Duodenal mucosa (tissue), 2 donors: ENCODE results near the gene SEC24C.
"Not testable (repeated sequence)": the region's sequence is repeated elsewhere in the genome, so short reads cannot be mapped to it uniquely, and the experiment has no call there.

ENCODE experiments used
- H3K27ac ChIP-seq: one replicate; pipeline ENCODE4 v1.7.0; 2013; ENCODE audit warnings: low read depth, low read length
- H3K27me3 ChIP-seq, 2 donors: one replicate each; pipeline ENCODE4 v1.7.0; 2013; ENCODE audit warnings: low read length in 2 of 2, control low read depth in 1 of 2; ENCODE audit not compliant: insufficient read depth in 2 of 2, control insufficient read depth in 1 of 2
- H3K36me3 ChIP-seq, 2 donors: one replicate each; pipeline ENCODE4 v1.7.0; 2013; ENCODE audit warnings: low read length in 2 of 2, control low read depth in 1 of 2; ENCODE audit not compliant: insufficient read depth in 2 of 2, control insufficient read depth in 1 of 2
- H3K4me1 ChIP-seq, 2 donors: one replicate each; pipeline ENCODE4 v1.7.0; 2013; ENCODE audit warnings: low read length in 2 of 2, control low read depth in 1 of 2; ENCODE audit not compliant: insufficient read depth in 2 of 2, control insufficient read depth in 1 of 2
- H3K4me3 ChIP-seq, 2 donors: one replicate each; pipeline ENCODE4 v1.7.0; 2013; ENCODE audit warnings: low read length in 2 of 2, low read depth in 1 of 2
- H3K9ac ChIP-seq, 2 donors: one replicate each; pipeline ENCODE4 v1.7.0; 2013; ENCODE audit warnings: low read length in 2 of 2, low read depth in 1 of 2
- H3K9me3 ChIP-seq, 2 donors: one replicate each; pipeline ENCODE4 v1.7.0; 2013; ENCODE audit warnings: low read length in 2 of 2, control low read depth in 1 of 2; ENCODE audit not compliant: control insufficient read depth in 1 of 2

Gene SEC24C

DNA sequence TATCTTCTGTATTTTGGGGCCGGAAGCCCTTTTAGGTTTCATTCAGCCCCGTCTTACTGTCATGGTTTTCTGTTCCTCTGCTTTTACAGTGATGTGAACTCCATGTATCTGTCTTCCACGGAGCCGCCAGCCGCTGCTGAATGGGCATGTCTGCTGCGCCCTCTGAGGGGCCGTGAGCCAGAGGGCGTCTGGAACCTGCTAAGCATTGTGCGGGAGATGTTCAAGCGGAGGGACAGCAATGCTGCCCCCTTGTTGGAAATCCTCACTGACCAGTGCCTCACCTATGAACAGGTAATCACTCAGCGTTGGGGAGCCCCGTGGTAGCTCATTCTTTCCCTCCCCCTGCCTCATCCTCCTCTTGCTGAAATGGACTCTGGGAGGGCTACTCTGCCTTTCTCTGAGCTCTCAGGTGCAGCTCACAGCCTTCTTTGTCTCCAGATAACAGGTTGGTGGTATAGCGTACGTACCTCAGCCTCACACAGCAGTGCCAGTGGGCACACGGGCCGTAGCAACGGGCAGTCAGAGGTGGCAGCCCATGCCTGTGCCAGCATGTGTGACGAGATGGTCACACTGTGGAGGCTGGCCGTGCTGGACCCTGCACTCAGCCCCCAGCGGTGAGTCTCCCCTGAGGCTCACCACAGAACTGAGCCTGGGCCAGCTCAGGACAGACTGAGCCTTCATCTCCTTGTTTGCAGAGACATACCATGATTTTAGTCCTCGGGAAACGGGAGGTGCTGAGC, 46.9 kb downstream of the SEC24C start:
- peaks cover 8 to 14% of the 10 kb centered on the region in 2 donors for H3K4me1 ChIP-seq
- no peak overlapping the region for H3K9ac ChIP-seq
- no peak overlapping the region for H3K27ac ChIP-seq
- no peaks in the 10 kb centered on the region for H3K9me3 ChIP-seq
- no peak overlapping the region for H3K4me3 ChIP-seq
- peaks cover 54 to 71% of the 10 kb centered on the region in 2 donors for H3K36me3 ChIP-seq
- H3K27me3 ChIP-seq = no peaks in the 10 kb centered on the region

DNA sequence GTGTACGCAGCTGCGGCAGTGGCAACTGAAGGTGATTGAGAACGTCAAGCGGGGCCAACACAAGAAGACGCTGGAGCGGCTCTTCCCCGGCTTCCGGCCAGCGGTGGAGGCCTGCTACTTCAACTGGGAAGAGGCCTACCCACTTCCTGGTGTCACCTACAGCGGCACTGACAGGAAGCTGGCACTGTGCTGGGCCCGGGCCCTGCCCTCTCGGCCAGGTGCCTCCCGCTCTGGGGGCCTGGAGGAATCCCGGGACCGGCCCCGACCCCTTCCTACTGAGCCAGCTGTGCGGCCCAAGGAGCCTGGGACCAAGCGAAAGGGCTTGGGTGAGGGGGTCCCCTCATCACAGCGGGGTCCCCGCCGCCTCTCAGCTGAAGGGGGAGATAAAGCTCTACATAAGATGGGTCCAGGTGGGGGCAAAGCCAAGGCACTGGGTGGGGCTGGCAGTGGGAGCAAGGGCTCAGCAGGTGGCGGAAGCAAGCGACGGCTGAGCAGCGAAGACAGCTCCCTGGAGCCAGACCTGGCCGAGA, 47.8 kb downstream of the SEC24C start:
- Histone ChIP-seq H3K27me3 (no peaks in the 10 kb centered on the region), H3K36me3 (peaks cover 54 to 79% of the 10 kb centered on the region in 2 donors), H3K27ac (no peak overlapping the region), H3K4me3 (no peak overlapping the region), H3K9ac (no peak overlapping the region), H3K4me1 (peaks cover 4 to 5% of the 10 kb centered on the region in 2 donors), H3K9me3 (no peaks in the 10 kb centered on the region)

DNA sequence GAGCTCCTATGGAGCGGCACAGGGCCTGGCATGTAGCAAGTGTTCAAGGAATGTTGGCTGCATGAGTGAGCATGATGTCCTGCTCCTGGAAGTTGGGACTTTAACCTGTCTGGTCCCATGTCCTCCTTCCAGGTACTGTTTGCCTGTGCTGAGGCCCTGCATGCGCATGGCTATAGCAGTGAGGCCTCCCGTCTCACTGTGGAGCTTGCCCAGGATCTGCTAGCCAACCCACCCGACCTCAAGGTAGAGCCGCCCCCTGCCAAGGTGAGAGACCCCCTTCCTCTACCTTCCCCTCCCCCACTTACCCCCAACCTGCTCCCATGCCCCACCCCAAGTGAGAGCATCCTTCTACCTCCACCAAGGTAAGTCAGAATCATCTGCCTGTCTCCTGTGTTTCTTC, 49.3 kb downstream of the SEC24C start:
- no peak overlapping the region for H3K27ac ChIP-seq
- no peak overlapping the region for H3K4me3 ChIP-seq
- no peaks in the 10 kb centered on the region for H3K9me3 ChIP-seq
- H3K36me3 ChIP-seq = peaks cover 68 to 95% of the 10 kb centered on the region in 2 donors
- H3K4me1 ChIP-seq = no peaks in the 10 kb centered on the region
- no peak overlapping the region for H3K9ac ChIP-seq
- no peaks in the 10 kb centered on the region for H3K27me3 ChIP-seq

GRCh38 chr10:73795491-73795890, 51.3 kb downstream of the SEC24C start:
- H3K9ac ChIP-seq, H3K4me3 ChIP-seq, H3K27ac ChIP-seq, H3K27me3 ChIP-seq, H3K4me1 ChIP-seq, H3K9me3 ChIP-seq: not testable (repeated sequence)
- peaks cover 66 to 96% of the 10 kb centered on the region in 2 donors for H3K36me3 ChIP-seq

GRCh38 chr10:73796035-73796434, 51.9 kb downstream of the SEC24C start:
- not testable (repeated sequence) for H3K9me3 ChIP-seq, H3K27me3 ChIP-seq, H3K4me3 ChIP-seq, H3K4me1 ChIP-seq, H3K9ac ChIP-seq, H3K27ac ChIP-seq
- peaks cover 69 to 95% of the 10 kb centered on the region in 2 donors for H3K36me3 ChIP-seq

GRCh38 chr10:73796766-73797165, 52.6 kb downstream of the SEC24C start:
- H3K36me3 ChIP-seq = peaks cover 68 to 95% of the 10 kb centered on the region in 2 donors
- H3K27me3 ChIP-seq = no peaks in the 10 kb centered on the region
- H3K9ac ChIP-seq = no peak overlapping the region
- H3K27ac ChIP-seq = no peak overlapping the region
- no peak overlapping the region for H3K4me3 ChIP-seq
- H3K9me3 ChIP-seq = no peaks in the 10 kb centered on the region
- no peaks in the 10 kb centered on the region for H3K4me1 ChIP-seq

- H3K9ac ChIP-seq = no peak overlapping the region
- H3K27ac ChIP-seq = no peak overlapping the region
- H3K9me3 ChIP-seq = no peaks in the 10 kb centered on the region
- no peaks in the 10 kb centered on the region for H3K4me1 ChIP-seq
- H3K4me3 ChIP-seq = no peak overlapping the region
- peaks cover 70 to 95% of the 10 kb centered on the region in 2 donors for H3K36me3 ChIP-seq
- no peaks in the 10 kb centered on the region for H3K27me3 ChIP-seq
These were observed 53.3 kb downstream of the SEC24C start for GRCh38 chr10:73797324-73798025.

- no peaks in the 10 kb centered on the region for H3K27me3 ChIP-seq
- peaks cover 71 to 95% of the 10 kb centered on the region in 2 donors for H3K36me3 ChIP-seq
- H3K4me3 ChIP-seq = no peak overlapping the region
- H3K27ac ChIP-seq = no peak overlapping the region
- no peaks in the 10 kb centered on the region for H3K9me3 ChIP-seq
- no peak overlapping the region for H3K9ac ChIP-seq
- H3K4me1 ChIP-seq = no peaks in the 10 kb centered on the region
These were observed 53.9 kb downstream of the SEC24C start for GRCh38 chr10:73798087-73798486.

DNA sequence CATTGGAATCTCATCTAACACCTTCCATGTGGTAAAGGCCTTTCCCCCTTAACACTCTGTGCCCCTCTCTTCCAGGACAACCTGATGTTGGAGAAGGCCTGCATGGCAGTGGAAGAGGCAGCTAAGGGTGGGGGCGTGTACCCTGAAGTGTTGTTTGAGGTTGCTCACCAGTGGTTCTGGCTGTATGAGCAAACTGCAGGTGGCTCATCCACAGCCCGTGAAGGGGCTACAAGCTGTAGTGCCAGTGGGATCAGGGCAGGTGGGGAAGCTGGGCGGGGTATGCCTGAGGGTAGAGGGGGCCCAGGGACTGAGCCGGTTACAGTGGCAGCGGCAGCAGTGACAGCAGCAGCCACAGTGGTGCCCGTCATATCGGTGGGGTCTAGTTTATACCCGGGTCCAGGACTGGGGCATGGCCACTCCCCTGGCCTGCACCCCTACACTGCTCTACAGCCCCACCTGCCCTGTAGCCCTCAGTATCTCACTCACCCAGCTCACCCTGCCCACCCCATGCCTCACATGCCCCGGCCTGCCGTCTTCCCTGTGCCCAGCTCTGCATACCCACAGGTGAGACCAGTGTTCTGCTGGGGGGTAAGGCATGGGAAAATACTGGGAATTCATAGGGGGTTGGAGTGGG, 54.9 kb downstream of the SEC24C start:
- no peak overlapping the region for H3K27ac ChIP-seq
- H3K9ac ChIP-seq = no peak overlapping the region
- H3K9me3 ChIP-seq = no peaks in the 10 kb centered on the region
- H3K4me1 ChIP-seq = no peaks in the 10 kb centered on the region
- peaks cover 72 to 95% of the 10 kb centered on the region in 2 donors for H3K36me3 ChIP-seq
- no peaks in the 10 kb centered on the region for H3K27me3 ChIP-seq
- no peak overlapping the region for H3K4me3 ChIP-seq
